Measurements from ENCODE around the gene JARID2. TPM values are rescaled to one million over a fixed set of nuclear protein-coding genes. Genes with fewer than 3 reads are reported as not detected.

JARID2 gene
- total and polyA plus RNA-seq, 2 of the 8 experiments (the other 6 are each of a cell fraction or from before 2014, with no cell fraction given), result 60.1 to 239 TPM

DNA sequence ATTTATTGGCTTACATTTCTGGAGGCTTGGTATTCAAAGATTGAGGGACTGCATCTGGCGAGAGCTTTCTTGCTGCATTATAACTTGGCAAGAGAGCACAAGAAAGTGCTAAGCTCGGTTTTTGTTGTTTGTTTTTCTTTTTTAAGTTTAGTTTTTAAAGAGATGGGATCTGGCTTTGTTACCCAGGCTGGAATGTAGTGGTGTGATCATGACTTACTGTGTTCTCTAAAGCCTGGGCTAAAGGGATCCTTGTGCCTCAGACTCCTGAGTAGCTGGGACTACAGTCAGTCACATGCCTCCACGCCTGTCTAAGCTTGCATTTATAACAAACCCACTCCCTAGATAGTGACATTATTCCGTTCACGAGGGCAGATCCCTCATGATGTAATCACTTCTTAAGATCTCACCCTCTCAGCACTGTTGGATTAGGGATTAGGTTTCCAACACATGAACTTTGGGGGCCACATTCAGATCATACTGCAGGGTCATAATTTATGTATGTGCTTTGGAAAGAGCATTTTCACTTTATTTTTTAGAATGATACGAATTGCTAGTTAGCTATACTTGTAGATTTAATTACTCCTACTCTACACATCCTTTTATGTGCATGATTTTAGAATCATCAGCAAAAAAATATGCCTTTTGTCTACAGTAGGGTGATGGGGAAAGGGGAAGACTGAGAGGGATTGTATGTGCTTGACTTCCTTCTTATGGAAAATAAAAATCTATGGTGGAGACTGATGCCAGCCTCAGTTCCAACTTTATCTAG, 167.8 kb downstream of the JARID2 start:
- H3K79me1 ChIP-seq (ENCODE audit: low read depth, low read length), result peaks cover 4% of the 10 kb centered on the region
- H3K23me2 ChIP-seq (ENCODE audit: low read depth, low read length), result no peaks in the 10 kb centered on the region
- H3K4me1 ChIP-seq (replicated peaks in 1 of 4; ENCODE audit: control insufficient read depth in 3 of 4, insufficient read depth in 4 of 4, low read length in 3 of 4), result peaks cover 0 to 15% (median 4%) of the 10 kb centered on the region in 4 experiments; a peak in 3 of 7 replicates
- no peak overlapping the region for H2AK5ac ChIP-seq (ENCODE audit: low read depth, low read length)
- H3K36me3 ChIP-seq (ENCODE audit: control insufficient read depth in 2 of 4, insufficient read depth in 4 of 4, low read length in 3 of 4), result peaks cover 0 to 43% (median 18%) of the 10 kb centered on the region in 4 experiments; a peak in 5 of 8 replicates
- H4K20me1 ChIP-seq (replicated peaks in 1 of 2; ENCODE audit: control insufficient read depth in 1 of 2, insufficient read depth in 2 of 2, low read length in 2 of 2), result peaks cover 18 to 20% of the 10 kb centered on the region in 2 experiments
- WGBS, 2 experiments (ENCODE audit: extremely low coverage in 1 of 2, insufficient coverage in 1 of 2, insufficient read length in 1 of 2, insufficient replicate concordance in 2 of 2, low coverage in 1 of 2, low lambda C conversion rate in 2 of 2, missing lambda C conversion rate in 1 of 2), result 90% methylated on average over 6 of the region's 6 CpGs; no CpG with 5 or more reads in 1 of the 2 experiments
- no peak overlapping the region for H3K4me2 ChIP-seq (ENCODE audit: insufficient read depth in 1 of 2, low read depth in 2 of 2, low read length in 2 of 2)
- H3K4ac ChIP-seq (replicated peaks; ENCODE audit: insufficient read length, low read depth, low read length), result no peak overlapping the region
- H3K27ac ChIP-seq (ENCODE audit: low read depth, low read length), result no peak overlapping the region
- no peak overlapping the region for H3K4me3 ChIP-seq (ENCODE audit: extremely low read depth in 1 of 4, insufficient read depth in 2 of 4, low read depth in 3 of 4, low read length in 4 of 4)
- peaks cover 0 to 14% of the 10 kb centered on the region in 2 experiments; a peak in 2 of 4 replicates for H3K9me3 ChIP-seq (ENCODE audit: insufficient read depth in 2 of 2, low read depth in 1 of 2, low read length in 1 of 2)
- H2BK12ac ChIP-seq (ENCODE audit: low read depth, low read length), result no peak overlapping the region
- no peak overlapping the region for H2BK20ac ChIP-seq (ENCODE audit: low read length)
- no peak overlapping the region for H2BK15ac ChIP-seq (ENCODE audit: low read length)
- H3K27me3 ChIP-seq (replicated peaks in 1 of 4; ENCODE audit: control insufficient read depth in 3 of 4, extremely low read depth in 1 of 4, insufficient read depth in 3 of 4, low read length in 3 of 4), result no peaks in the 10 kb centered on the region
- POLR2A ChIA-PET (ENCODE audit: partially characterized antibody), result interaction anchor here (0.9 to 1.4 kb wide), 3 partner anchors 9 to 17 kb away, joined by 3 to 5 read pairs (median 3); no protein-coding TSS in a partner anchor
- H2AFZ ChIP-seq (ENCODE audit: low read length), result no peak overlapping the region
- no peak overlapping the region for H3K23ac ChIP-seq (ENCODE audit: insufficient read length)
- no peak overlapping the region for H4K8ac ChIP-seq (ENCODE audit: extremely low read depth, insufficient read depth, low read length)
- FAIRE-seq (no peak), DNase-seq (ENCODE audit: low read depth in 1 of 2, low spot score in 2 of 2) (no peak)
- H3K18ac ChIP-seq (ENCODE audit: extremely low read depth, low read length), result no peak overlapping the region
- H3K14ac ChIP-seq (ENCODE audit: insufficient read length), result no peak overlapping the region
- H3K56ac ChIP-seq (replicated peaks; ENCODE audit: insufficient read length, low read depth, low read length), result no peak overlapping the region
- peaks cover 34 to 86% of the 10 kb centered on the region in 2 experiments; a peak in 3 of 4 replicates for H3K79me2 ChIP-seq (ENCODE audit: control insufficient read depth in 1 of 2, insufficient read depth in 2 of 2, low read length in 2 of 2)
- no peak overlapping the region for H2BK5ac ChIP-seq (ENCODE audit: low read depth, low read length)
- H2BK120ac ChIP-seq (replicated peaks; ENCODE audit: low read depth, low read length), result no peak overlapping the region
- no peak overlapping the region for H3K9ac ChIP-seq (replicated peaks in 1 of 4; ENCODE audit: extremely low read depth in 1 of 4, low read depth in 3 of 4, low read length in 3 of 4)
- no peak overlapping the region for H4K5ac ChIP-seq (ENCODE audit: insufficient read length, low read depth, low read length)
- CTCF ChIA-PET (ENCODE audit: partially characterized antibody), result interaction anchor here (0.7 to 4.4 kb wide), 8 partner anchors 8 to 87 kb away, joined by 3 to 16 read pairs (median 4); no protein-coding TSS in a partner anchor
- no peak overlapping the region for H4K91ac ChIP-seq (replicated peaks; ENCODE audit: insufficient read length, low read length)
- TF ChIP-seq, protein P1, sequence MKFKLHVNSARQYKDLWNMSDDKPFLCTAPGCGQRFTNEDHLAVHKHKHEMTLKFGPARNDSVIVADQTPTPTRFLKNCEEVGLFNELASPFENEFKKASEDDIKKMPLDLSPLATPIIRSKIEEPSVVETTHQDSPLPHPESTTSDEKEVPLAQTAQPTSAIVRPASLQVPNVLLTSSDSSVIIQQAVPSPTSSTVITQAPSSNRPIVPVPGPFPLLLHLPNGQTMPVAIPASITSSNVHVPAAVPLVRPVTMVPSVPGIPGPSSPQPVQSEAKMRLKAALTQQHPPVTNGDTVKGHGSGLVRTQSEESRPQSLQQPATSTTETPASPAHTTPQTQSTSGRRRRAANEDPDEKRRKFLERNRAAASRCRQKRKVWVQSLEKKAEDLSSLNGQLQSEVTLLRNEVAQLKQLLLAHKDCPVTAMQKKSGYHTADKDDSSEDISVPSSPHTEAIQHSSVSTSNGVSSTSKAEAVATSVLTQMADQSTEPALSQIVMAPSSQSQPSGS (IDR thresholded peaks at IDR 0.05; ENCODE audit: low read length), result no peak
- TF ChIP-seq SAP30 (IDR thresholded peaks at IDR 0.05; ENCODE audit: insufficient read depth, insufficient replicate concordance, low read length) (no peak), CTBP2 (IDR thresholded peaks at IDR 0.05; ENCODE audit: borderline replicate concordance, insufficient read depth, insufficient read length, low read length) (no peak), HDAC2 (IDR thresholded peaks at IDR 0.05; ENCODE audit: borderline replicate concordance in 1 of 2, low read depth in 2 of 2, low read length in 2 of 2) (no peak), YY1 (IDR thresholded peaks at IDR 0.05; ENCODE audit: low read depth, low read length) (no peak), NANOG (IDR thresholded peaks at IDR 0.05; ENCODE audit: insufficient read depth, low read depth, low read length, poor library complexity, severe bottlenecking) (no peak)
- TF ChIP-seq, protein P2, sequence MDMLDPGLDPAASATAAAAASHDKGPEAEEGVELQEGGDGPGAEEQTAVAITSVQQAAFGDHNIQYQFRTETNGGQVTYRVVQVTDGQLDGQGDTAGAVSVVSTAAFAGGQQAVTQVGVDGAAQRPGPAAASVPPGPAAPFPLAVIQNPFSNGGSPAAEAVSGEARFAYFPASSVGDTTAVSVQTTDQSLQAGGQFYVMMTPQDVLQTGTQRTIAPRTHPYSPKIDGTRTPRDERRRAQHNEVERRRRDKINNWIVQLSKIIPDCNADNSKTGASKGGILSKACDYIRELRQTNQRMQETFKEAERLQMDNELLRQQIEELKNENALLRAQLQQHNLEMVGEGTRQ (IDR thresholded peaks at IDR 0.05; ENCODE audit: low read length), result no peak
